Measurements from ENCODE around the gene UNC5C.

Gene UNC5C

DNA sequence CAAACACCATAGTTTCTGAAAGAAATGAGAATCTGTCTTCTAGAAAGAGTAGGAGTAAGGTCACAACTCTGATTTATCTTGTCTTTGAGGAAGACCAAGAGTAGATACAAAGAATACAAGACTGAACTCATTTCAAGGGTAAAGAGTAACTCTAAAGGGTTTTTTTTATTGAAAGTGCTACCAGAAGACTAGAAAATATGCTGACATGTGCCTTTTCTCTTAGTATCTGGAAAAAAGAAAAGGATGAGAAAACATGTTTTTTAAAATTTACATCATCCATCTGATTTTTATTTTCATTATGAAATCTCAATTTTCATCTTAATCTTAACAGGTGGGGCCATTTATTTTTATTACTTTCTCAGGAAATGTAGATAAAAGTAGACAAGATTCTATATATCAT lies 43.0 kb downstream of the UNC5C start:
- no peak for DNase-seq (ENCODE audit: low read depth)
- TF ChIP-seq, protein P1, sequence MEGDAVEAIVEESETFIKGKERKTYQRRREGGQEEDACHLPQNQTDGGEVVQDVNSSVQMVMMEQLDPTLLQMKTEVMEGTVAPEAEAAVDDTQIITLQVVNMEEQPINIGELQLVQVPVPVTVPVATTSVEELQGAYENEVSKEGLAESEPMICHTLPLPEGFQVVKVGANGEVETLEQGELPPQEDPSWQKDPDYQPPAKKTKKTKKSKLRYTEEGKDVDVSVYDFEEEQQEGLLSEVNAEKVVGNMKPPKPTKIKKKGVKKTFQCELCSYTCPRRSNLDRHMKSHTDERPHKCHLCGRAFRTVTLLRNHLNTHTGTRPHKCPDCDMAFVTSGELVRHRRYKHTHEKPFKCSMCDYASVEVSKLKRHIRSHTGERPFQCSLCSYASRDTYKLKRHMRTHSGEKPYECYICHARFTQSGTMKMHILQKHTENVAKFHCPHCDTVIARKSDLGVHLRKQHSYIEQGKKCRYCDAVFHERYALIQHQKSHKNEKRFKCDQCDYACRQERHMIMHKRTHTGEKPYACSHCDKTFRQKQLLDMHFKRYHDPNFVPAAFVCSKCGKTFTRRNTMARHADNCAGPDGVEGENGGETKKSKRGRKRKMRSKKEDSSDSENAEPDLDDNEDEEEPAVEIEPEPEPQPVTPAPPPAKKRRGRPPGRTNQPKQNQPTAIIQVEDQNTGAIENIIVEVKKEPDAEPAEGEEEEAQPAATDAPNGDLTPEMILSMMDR (IDR thresholded peaks at IDR 0.05; ENCODE audit: insufficient read depth, low read depth, low read length, missing control alignments), result no peak
- no peak overlapping the region for H3K4me3 ChIP-seq (ENCODE audit: low read depth, low read length)

DNA sequence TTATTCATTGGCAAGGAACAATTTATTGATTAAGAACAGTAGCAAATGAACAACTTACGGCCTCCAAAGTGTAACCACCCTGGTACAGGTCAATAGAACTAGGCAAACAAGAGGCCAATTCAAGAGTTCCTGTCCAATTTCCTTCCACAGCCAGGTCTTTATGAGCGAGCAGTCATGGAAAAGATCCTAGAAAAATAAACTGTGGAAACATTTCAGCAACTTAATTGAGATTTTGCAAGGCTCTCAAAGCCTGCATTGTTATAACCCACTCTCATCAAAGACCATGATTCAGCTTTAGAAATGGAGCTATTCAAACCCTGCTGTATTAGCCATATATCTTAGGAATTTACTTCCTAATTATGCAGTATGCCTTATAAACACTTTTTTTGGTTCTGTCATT lies 43.6 kb downstream of the UNC5C start:
- no peak for DNase-seq (ENCODE audit: low read depth)
- TF ChIP-seq, protein P1 (IDR thresholded peaks at IDR 0.05; ENCODE audit: insufficient read depth, low read depth, low read length, missing control alignments), result no peak

DNA sequence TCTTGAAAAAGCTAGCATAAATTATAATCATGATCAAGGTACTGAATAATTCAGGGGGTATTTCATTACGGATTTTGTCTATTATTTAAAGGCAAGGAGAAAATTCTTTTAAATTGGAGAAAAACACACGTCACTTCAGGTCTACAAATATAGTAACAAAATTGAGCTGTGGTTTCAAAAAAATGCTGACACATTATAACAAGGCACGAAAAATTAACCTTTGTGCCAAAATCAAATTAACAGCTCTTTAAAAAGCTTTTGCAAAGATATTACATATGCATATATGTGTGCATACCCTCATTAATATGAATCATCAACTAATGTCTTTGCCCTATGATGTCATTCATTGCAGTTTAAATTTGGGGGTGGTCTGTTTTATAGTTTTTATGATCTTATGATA lies 44.3 kb downstream of the UNC5C start:
- DNase-seq (ENCODE audit: low read depth), result no peak
- no peak overlapping the region for H3K4me3 ChIP-seq (ENCODE audit: low read depth, low read length)
- TF ChIP-seq, protein P1 (IDR thresholded peaks at IDR 0.05; ENCODE audit: insufficient read depth, low read depth, low read length, missing control alignments), result no peak

More for the DNA sequence above, 43.6 kb downstream of the UNC5C start:
- H3K4me3 ChIP-seq (ENCODE audit: low read depth, low read length), result no peak overlapping the region

GRCh38 chr4:95500361-95500760 lies 48.4 kb downstream of the UNC5C start:
- H3K4me3 ChIP-seq (ENCODE audit: low read depth, low read length), result no peak overlapping the region
- TF ChIP-seq, protein P1 (IDR thresholded peaks at IDR 0.05; ENCODE audit: insufficient read depth, low read depth, low read length, missing control alignments), result no peak
- no peak for DNase-seq (ENCODE audit: low read depth)

GRCh38 chr4:95499291-95499696 lies 49.5 kb downstream of the UNC5C start:
- no peak overlapping the region for H3K4me3 ChIP-seq (ENCODE audit: low read depth, low read length)
- DNase-seq (ENCODE audit: low read depth), result no peak
- TF ChIP-seq, protein P1 (IDR thresholded peaks at IDR 0.05; ENCODE audit: insufficient read depth, low read depth, low read length, missing control alignments), result no peak

DNA sequence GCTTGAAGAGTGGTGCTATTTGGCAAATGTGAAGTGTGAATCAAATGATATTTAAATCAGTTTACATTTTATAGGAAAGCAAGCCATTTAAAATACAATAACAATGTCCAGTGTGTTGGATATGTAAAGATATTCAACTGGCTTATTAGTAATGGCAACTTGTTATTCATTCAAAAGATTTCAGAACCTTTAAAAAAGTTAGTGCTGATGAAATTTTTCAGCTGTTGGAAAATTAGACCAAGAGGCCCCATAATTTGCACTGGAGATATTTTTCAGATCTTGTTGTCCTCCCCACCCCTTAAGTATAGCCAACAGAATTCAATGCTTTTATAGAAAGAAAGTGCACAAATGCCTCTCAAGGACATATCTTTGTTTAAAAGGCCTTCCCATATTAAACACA lies 54.6 kb downstream of the UNC5C start:
- TF ChIP-seq, protein P1 (IDR thresholded peaks at IDR 0.05; ENCODE audit: insufficient read depth, low read depth, low read length, missing control alignments), result no peak
- DNase-seq (ENCODE audit: low read depth), result no peak
- H3K4me3 ChIP-seq (ENCODE audit: low read depth, low read length), result no peak overlapping the region

DNA sequence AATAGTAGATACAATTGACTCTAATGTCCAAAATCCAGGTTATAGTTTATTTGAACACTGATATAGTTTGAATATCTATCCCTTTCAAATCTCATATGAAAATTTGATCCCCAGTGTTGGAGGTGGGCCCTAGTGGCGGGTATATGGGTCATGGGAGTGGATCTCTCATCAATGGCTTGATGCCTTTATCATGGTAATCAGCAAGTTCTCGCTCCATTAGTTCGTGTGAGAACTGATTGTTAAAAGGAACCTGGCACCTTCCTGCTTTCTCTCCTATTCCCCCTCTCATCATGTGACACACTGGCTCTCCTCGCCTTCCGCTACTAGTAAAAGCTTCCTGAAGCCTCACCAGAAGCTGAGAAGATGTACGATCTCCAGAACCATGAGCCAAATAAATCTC lies 70.1 kb downstream of the UNC5C start:
- TF ChIP-seq, protein P1 (IDR thresholded peaks at IDR 0.05; ENCODE audit: insufficient read depth, low read depth, low read length, missing control alignments), result no peak
- no peak for DNase-seq (ENCODE audit: low read depth)
- no peak overlapping the region for H3K4me3 ChIP-seq (ENCODE audit: low read depth, low read length)

Data from GM12865 (cell line).